Right lobe of liver (tissue), 6 donors: ENCODE data around the gene CBL. TPM values are rescaled to one million over a fixed set of nuclear protein-coding genes. Genes with fewer than 3 reads are reported as not detected.

Source experiments
- ATAC-seq, 4 donors: fragments of 200-7000 bp; cut with Tn5 transposase; one replicate each; pipeline ENCODE4 v1.9.1; 2020; ENCODE audit warnings: mild to moderate bottlenecking in 4 of 4, moderate library complexity in 4 of 4
- DNase-seq, 3 donors: peaks; one replicate each; pipeline ENCODE4 v3.0.0-alpha.2; 2020
- H3K27ac ChIP-seq, 3 donors: fragments of 200-600 bp; one replicate each; pipeline ENCODE4 v1.8.0; 2022
- H3K27me3 ChIP-seq, 2 donors: fragments of 200-600 bp; one replicate each; pipeline ENCODE4 v1.8.0; 2022
- H3K36me3 ChIP-seq, 4 donors: fragments of 200-600 bp; sonication (generic) in 1 of 4; one replicate each; pipeline versions ENCODE4 v1.5.1 to v1.8.0; 2017 to 2022; ENCODE audit warnings: control low read depth in 1 of 4
- H3K4me1 ChIP-seq, 4 donors: fragments of 200-600 bp; sonication (generic) in 1 of 4; one replicate each; pipeline versions ENCODE4 v1.5.1 to v1.8.0; 2017 to 2022; ENCODE audit warnings: control low read depth in 1 of 4
- H3K4me3 ChIP-seq, 3 donors: fragments of 200-600 bp; one replicate each; pipeline ENCODE4 v1.8.0; 2022
- H3K9me3 ChIP-seq, 4 donors: fragments of 200-600 bp; sonication (generic) in 1 of 4; one replicate each; pipeline versions ENCODE4 v1.5.1 to v1.8.0; 2017 to 2022; ENCODE audit warnings: control low read depth in 1 of 4
- CTCF ChIP-seq, 4 donors: fragments of 200-600 bp in 3 of 4; fragments of 450-650 bp in 1 of 4; IDR thresholded peaks; one replicate each; pipeline versions ENCODE4 v1.5.1 to v1.8.0; 2016 to 2022; ENCODE audit warnings: antibody characterized with exemption in 4 of 4, mild to moderate bottlenecking in 2 of 4
- POLR2A ChIP-seq: fragments of 450-650 bp; IDR thresholded peaks from one replicate; pipeline ENCODE4 v1.6.1; 2017; ENCODE audit warnings: antibody characterized with exemption, mild to moderate bottlenecking
- WGBS: methylation state at CpG from one replicate; pipeline ENCODE4 v1.1.6; 2018; ENCODE audit warnings: low coverage, low lambda C conversion rate; ENCODE audit not compliant: insufficient coverage; ENCODE audit errors: missing lambda C conversion rate; 5-methylcytosine and 5-hydroxymethylcytosine counted together
- intact Hi-C, 2 donors: fragments of 100-400 bp; cut with DNase I; formaldehyde crosslinking; loops; one replicate each; pipeline versions ENCODE4 v1.11.2 to v1.14.1; 2022
- microRNA-seq, 2 donors: library from miRNA; unstranded; fragments of <30 nt; microRNA quantifications; one replicate each; pipeline ENCODE4, GENCODE V29; 2019 to 2020
- small RNA-seq, 2 experiments: library from RNA; depleted of rRNA; stranded (forward); fragments of <200 nt; gene quantifications; one replicate each; pipeline ENCODE3, GENCODE V24; 2016
- total RNA-seq, 6 experiments: library from RNA; depleted of rRNA in 2 of 6; stranded (reverse); fragments of >200 nt in 2 of 6; fragmentation: NEBNext Ultra II Directional in 3 of 6; extraction: Animal tissue kit (Norgen Biotek cat#: 25700) in 3 of 6; gene quantifications; one replicate each; pipeline versions ENCODE4 v1.1.0 to v1.2.4, GENCODE V29; 2016 to 2023
- donor health status: DM: no; HTN: yes; CAD: no.
- donor health status: DM: no; HTN: no; CAD: no.
- donor health status: DM: no; HTN: no; CAD: no.
- donor health status: DM: no; HTN: yes; CAD: no.
- donor health status: DM: no; HTN: yes; CAD: no.

Gene CBL
- total RNA-seq, 6 experiments from 2014 or later: 3.1 to 7.1 (median 4.6) TPM

GRCh38 chr11:119357074-119357473, 150.9 kb downstream of the CBL start:
- H3K4me1 ChIP-seq: peaks cover 0 to 52% (median 6%) of the 10 kb centered on the region in 4 donors
- H3K36me3 ChIP-seq: peaks cover 0 to 39% (median 6%) of the 10 kb centered on the region in 4 donors
- ATAC-seq (peak in 1 of 4 donors; percentile 1), DNase-seq (peak in 1 of 3 donors; percentile 22)
- H3K4me3 ChIP-seq: peak overlapping the region in 1 of 3 donors; percentile 30
- H3K27me3 ChIP-seq: no peaks in the 10 kb centered on the region
- H3K9me3 ChIP-seq: no peaks in the 10 kb centered on the region
- TF ChIP-seq CTCF (IDR thresholded peaks at IDR 0.05) (no peak), POLR2A (no peak)
- intact Hi-C loops: no loop called here
- no peak overlapping the region for H3K27ac ChIP-seq
- 37% methylated on average over 5 of the region's 13 CpGs for WGBS

Small RNAs within 50 kb of the gene (microRNA-seq; reads per million reads assigned to microRNA genes)
- gene MIR6756: 0 to 0.29 reads per million in 2 donors

Small RNAs within 50 kb of the gene (small RNA-seq; reads per million reads assigned to genes)
- gene RF01225 (0 reads per million in 2 experiments), gene RNU6-262P (0 to 0.39 reads per million in 2 experiments)

Other genes starting within 250 kb of the CBL start
- gene FOXR1, start 234.6 kb upstream of the CBL start, total RNA-seq: not detected
- gene CENATAC, start 208.2 kb upstream of the CBL start, total RNA-seq: 10 to 100 TPM; 11.5 to 16.7 (median 13.0) TPM
- gene RPS25, start 188.0 kb upstream of the CBL start, total RNA-seq: 100 to 1,000 TPM; 326 to 822 (median 376) TPM
- 10 to 100 TPM; 17.2 to 46.3 (median 33.4) TPM for gene TRAPPC4, start 187.6 kb upstream of the CBL start, total RNA-seq
- 100 to 1,000 TPM in 4 of 6 experiments, 10 to 100 TPM in 2; 78.5 to 177 (median 147) TPM for gene SLC37A4, start 175.5 kb upstream of the CBL start, total RNA-seq
- gene HYOU1, start 149.1 kb upstream of the CBL start, total RNA-seq: 100 to 1,000 TPM; 107 to 202 (median 171) TPM
- 10 to 100 TPM in 4 of 6 experiments, 1 to 10 TPM in 2; 8.5 to 18.3 (median 11.3) TPM for gene VPS11, start 138.5 kb upstream of the CBL start, total RNA-seq
- 10 to 100 TPM; 11.3 to 35.3 (median 14.6) TPM for gene HMBS, start 121.5 kb upstream of the CBL start, total RNA-seq
- 10 to 100 TPM; 29.8 to 55.5 (median 41.6) TPM for gene DPAGT1, start 104.5 kb upstream of the CBL start, total RNA-seq
- 1 to 10 TPM; 5.4 to 9.7 (median 6.5) TPM for gene C2CD2L, start 99.0 kb upstream of the CBL start, total RNA-seq
- gene HINFP, start 84.8 kb upstream of the CBL start, total RNA-seq: 10 to 100 TPM in 4 of 6 experiments, 1 to 10 TPM in 2; 6.4 to 13.6 (median 10.7) TPM
- gene ABCG4, start 57.3 kb upstream of the CBL start, total RNA-seq: under 1 TPM in 4 of 6 experiments, not detected in 2; 0.04 to 0.22 (median 0.09) TPM
- gene NLRX1, start 37.6 kb upstream of the CBL start, total RNA-seq: 10 to 100 TPM in 4 of 6 experiments, 1 to 10 TPM in 2; 8.1 to 13.2 (median 10.9) TPM
- gene NHERF4, start 20.9 kb upstream of the CBL start, total RNA-seq: under 1 TPM in 1 of 6 experiments, not detected in 5; 0.32 TPM
- gene MCAM, start 110.8 kb downstream of the CBL start, total RNA-seq: 10 to 100 TPM in 4 of 6 experiments, 1 to 10 TPM in 2; 1.8 to 28.7 (median 12.5) TPM
- 10 to 100 TPM; 12.9 to 18.1 (median 15.1) TPM for gene RNF26, start 128.2 kb downstream of the CBL start, total RNA-seq
- 1 to 10 TPM; 2.8 to 6.3 (median 4.8) TPM for gene C1QTNF5, start 134.5 kb downstream of the CBL start, total RNA-seq
- gene MFRP, start 140.4 kb downstream of the CBL start, total RNA-seq: not detected
- 10 to 100 TPM in 2 of 6 experiments, 1 to 10 TPM in 4; 1.3 to 25.9 (median 4.6) TPM for gene USP2, start 175.4 kb downstream of the CBL start, total RNA-seq
- gene THY1, start 216.8 kb downstream of the CBL start, total RNA-seq: 1 to 10 TPM in 4 of 6 experiments, under 1 TPM in 2; 0.13 to 5.3 (median 2.1) TPM